Stimulated activated CD8-positive, alpha-beta memory T cell treated with anti-CD3 and anti-CD28 coated beads, Interleukin-4, amount 100 ng/mL, for 4 hours (primary cell): ENCODE measurements around the gene PGBD5.
A peak's percentile ranks its signal among the peaks of the same experiment; 100 is the strongest.
"Not testable (repeated sequence)": the region's sequence is repeated elsewhere in the genome, so short reads cannot be mapped to it uniquely, and the experiment has no call there.

Experiments
- DNase-seq, 2 donors: peaks; one replicate each; pipeline ENCODE4 v3.0.0-alpha.2; 2020; ENCODE audit warnings: low read depth in 2 of 2, low spot score in 1 of 2

Gene PGBD5, protein sequence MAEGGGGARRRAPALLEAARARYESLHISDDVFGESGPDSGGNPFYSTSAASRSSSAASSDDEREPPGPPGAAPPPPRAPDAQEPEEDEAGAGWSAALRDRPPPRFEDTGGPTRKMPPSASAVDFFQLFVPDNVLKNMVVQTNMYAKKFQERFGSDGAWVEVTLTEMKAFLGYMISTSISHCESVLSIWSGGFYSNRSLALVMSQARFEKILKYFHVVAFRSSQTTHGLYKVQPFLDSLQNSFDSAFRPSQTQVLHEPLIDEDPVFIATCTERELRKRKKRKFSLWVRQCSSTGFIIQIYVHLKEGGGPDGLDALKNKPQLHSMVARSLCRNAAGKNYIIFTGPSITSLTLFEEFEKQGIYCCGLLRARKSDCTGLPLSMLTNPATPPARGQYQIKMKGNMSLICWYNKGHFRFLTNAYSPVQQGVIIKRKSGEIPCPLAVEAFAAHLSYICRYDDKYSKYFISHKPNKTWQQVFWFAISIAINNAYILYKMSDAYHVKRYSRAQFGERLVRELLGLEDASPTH

DNA sequence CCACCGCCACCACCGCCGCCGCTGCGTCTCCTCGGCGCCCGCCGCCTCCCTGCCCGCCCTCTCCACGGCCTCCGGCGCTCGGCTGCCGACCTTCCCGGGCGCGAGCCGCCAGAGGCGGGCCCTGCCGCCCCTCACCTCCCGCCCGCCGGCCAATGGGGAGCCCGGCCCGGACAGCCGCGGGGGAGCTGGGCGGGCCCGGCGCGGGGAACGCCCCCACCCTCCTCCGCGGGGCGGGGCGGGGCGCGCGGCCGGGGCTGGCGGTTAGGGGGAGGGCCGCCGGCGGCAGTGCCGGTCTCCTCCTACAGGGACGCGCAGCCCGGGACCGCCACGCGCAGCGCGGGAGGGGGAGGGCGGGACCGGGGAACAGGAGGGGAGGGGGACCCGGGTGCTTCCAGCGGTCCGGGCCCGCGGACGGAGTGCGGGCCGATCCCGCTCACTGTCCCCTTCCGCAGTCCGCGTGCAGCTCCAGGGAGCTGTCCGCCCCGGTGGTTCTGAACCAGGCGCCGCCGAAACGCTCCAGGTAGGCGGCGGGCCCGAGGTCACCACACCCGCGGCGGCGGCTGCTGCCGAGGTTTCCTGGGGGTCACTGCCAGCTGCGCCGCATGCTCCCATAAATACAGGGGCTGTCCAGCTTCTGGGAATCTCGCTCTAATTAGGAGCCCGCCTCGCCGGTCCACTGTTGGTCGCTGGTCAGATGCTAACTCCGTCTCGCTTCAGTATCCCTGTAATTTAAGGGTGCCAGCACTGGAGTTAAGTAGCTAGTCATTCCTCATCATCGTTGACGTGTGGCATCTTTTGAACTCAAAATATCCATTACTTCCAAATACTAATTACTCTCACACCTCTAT, at the start of gene PGBD5:
TSS of gene PGBD5 (minus strand) at position 87 of the 848 bp plus-strand sequence. CDS start 404 bp downstream, outside the sequence.
- DNase-seq = peak in 1 of 2 donors; percentile 4

DNA sequence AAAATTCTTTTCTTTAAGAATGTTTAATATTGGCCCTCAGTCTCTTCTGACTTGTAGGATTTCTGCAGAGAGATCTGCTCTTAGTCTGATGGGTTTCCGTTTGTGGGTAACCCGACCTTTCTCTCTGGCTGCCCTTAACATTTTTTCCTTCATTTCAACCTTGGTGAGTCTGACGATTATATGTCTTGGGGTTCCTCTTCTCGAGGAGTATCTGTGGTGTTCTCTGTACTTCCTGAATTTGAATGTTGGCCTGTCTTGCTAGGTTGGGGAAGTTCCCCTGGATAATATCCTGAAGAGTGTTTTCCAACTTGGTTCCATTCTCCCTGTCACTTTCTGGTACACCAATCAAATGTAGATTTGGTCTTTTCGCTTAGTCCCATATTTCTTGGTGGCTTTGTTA, 48.8 kb upstream of the PGBD5 start:
- not testable (repeated sequence) for DNase-seq

DNA sequence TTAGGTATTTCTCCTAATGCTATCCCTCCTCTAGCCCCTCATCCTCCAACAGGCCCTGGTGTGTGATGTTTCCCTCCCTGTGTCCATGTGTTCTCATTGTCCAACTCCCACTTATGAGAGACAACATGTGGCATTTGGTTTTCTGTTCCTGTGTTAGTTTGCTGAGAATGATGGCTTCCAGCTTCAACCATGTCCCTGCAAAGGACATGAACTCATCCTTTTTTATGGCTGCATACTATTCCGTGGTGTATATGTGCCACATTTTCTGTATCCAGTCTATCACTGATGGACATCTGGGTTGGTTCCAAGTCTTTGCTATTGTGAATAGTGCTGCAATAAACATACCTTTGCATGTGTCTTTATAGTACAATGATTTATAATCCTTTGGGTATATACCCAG, 44.6 kb upstream of the PGBD5 start:
- not testable (repeated sequence) for DNase-seq

DNA sequence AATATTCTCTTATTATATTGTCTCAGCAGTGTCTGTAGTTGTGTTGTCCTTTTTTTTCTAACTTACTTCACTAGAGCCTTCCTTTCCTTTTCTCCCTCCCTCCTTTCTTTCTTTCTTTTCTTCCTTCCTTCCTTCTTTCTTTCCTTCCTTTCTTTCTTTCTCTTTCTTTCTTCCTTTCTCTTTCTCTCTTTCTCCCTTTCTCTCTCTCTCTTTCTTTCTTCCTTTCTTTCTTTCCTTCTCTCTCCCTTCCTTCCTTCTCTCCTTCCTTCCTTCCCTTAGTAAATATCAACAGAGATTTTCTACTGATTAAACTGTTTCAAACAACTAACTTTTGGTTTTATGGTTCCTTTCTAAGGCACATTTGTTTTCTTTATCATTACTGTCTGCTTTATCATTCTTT, 43.1 kb upstream of the PGBD5 start:
- DNase-seq = no peak

DNA sequence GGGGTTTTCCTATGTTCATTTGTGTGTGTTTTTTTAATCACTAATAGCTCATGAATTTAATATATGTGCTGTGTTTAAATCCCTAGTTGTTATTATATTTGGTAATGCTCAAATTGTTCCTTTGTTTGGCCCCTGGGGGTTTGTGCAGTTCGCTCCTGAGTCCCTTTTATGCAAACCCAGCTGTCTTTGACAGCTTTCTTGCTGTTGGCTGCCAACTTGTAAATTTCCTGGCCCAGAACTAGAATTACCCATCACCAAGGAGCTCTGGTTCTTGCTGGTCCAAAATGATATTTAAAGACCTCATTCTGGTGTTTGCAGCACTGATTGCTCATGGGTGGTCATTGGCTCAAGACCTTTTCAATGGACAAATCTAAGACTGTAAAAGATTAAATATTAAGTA, 39.6 kb upstream of the PGBD5 start:
- no peak for DNase-seq

DNA sequence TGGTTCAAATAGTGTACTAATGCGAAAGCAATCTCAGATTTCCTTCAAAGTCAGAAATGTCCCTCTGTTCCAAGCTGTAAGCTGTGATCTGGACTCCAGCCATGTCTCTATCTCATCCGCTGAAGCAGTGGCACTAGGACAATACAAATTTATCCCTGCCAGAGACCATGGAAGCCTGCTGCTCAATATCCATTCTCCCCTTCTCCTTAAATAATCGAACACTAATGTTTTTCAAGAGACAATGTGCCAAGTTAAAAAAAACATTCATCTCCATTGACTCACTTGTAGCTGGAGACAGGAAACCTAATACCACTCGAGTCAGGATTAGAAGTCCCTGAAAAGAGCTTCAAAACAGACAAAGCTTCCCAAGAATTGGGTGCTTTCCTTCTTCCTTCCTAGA, 38.5 kb upstream of the PGBD5 start:
- DNase-seq = no peak

GRCh38 chr1:230463760-230464159, 37.6 kb upstream of the PGBD5 start:
- no peak for DNase-seq

DNA sequence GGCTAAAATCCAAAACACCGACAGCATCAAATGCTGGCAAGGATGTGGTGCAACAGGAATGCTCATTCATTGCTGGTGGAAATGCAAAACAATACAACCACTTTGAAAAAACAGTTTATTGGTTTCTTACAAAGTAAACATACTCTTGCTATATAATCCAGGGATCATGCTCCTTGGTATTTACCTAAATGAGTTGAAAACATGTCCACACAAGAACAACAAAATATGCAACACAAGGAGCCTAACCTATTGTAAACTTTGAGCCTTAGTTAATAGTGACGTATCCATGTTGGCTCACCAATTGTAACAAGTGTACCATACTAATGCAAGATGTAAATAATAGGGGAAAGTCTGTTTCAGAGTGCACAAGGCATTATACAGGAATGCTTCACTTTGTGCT, 37.2 kb upstream of the PGBD5 start:
- no peak for DNase-seq

- no peak for DNase-seq
These were observed 33.3 kb upstream of the PGBD5 start for GRCh38 chr1:230459465-230459864.

- no peak for DNase-seq
These were observed 32.4 kb upstream of the PGBD5 start for GRCh38 chr1:230458509-230458908.

- no peak for DNase-seq
These were observed 30.3 kb upstream of the PGBD5 start for GRCh38 chr1:230456478-230456877.

DNA sequence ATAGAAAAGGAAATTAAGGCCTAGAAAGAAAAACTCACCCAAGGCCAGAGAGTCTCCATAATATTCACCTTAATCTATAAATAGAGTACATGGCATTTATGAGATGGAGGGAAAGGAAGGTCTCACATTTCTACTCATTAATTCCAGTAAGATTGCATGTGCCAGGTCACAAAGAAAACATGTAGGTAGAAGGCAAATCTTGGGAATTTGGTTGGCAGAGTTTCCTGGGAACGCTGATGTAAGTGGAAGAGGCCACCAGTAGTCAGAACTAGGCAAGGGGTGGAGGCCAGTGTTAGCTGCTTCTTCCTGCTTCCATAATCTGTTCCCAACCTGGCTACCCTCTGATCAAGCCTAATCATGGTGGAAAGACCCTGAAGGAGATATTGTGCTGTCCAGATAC, 29.2 kb upstream of the PGBD5 start:
- no peak for DNase-seq

DNA sequence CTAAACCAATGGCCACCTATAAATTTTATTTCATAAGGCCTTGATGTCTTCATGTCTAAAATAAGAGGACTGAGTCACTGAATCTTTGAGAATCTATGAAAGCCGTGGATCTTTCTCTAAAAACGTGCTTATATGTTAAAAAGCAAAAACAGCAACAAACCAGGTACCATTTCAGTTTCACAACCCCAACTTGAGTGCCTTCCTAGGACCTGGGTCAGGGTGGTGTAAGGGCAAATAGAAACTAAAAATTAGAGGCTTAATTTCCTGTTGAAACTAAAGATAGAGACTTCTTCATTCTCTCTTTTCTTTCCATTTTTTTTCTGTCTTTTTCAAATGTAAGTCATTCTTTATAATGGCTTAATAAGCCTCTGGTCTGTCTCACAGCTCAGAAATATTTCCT, 27.2 kb upstream of the PGBD5 start:
- DNase-seq = no peak

DNA sequence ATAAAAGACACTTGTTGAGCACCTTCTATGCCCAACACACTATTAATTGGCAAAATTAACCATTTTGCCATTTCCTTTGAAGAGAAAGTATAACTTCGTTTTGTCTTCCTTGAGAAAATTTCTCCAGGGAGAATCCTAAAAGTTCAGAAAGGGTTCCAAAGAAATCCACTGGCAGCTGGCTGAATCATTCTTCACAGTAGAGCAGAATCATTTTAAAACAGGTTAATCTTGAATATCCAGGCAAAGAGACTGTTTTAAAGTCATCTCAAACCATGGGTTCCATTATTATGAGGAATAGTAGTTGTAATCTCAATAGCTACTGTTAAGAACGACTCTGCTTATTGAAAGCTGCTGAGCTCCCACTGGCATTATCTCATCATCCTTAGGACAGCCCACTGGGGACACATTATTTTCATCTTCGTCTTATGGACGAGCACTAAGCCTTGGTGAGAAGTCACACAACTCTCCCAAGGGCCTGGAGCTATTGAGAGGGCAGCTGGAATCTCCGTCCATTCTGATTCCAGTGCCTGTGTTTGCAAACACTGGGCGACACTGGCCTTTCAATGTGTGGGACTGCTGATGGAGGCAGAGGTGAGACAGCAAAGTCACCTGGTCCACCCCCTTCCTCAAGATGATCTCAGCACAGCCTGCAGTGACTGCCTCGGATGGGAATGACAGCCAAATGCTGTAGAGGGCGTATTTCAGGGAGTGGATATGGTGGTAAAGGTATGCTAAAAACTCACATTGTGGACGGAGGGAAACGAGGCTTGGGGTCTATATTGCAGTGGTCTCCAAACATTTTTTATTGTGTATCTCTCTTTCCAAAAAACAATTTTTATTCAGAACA, 15.3 kb upstream of the PGBD5 start:
- no peak for DNase-seq

GRCh38 chr1:230435108-230435507, 9.0 kb upstream of the PGBD5 start:
- no peak for DNase-seq

- DNase-seq = no peak
These were observed 5.4 kb upstream of the PGBD5 start for GRCh38 chr1:230431527-230431926.

DNA sequence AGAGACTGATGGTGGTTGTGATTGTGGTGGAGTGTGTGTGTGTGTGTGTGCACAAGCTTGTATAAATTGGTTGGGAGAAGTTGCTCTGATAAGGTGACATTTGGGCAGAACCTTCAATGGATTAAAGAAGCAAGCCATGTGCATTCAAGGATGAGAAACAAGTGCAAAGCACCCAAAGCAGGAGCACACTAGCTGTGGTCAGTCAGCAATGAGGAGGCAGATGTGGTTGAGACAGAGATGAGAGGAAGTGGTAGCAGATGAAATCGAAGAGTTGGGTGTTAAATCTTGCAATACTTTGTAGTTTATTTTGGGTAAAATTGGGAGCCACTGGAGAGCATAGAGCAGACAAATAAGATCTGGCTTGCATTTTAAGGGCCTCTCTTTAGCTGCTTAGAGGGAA, 4.4 kb upstream of the PGBD5 start:
- DNase-seq = no peak

DNA sequence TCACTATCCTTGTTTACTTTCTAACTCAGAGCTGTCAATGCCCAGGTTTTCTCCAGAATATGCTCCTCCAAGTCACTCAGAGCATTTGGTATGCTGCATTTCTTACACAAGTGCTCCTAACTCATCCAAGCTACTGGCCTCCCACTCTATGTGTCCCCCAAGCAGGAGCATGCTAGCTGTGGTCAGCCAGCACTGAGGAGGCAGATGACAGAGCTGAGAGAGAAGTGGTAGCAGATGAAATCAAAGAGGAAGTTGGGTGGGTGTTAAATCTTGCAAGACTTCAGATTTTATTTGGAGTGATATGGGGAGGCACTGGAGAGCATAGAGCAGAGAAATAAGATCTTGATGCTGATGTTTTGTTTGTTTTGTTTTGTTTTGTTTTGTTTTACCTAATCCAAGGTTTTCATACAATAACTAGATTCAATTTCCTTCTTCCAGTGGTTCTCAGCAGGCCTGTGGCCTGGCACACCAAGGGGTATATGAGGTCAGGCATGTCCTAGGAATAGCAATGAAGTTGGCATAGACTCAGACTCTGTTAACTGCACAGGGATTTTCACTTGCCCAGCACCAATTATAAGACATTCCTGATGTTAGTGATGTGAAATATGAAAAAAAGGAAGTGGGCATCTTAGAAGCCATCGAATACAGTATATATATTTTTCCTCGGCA, 3.1 kb upstream of the PGBD5 start:
- DNase-seq = no peak

DNA sequence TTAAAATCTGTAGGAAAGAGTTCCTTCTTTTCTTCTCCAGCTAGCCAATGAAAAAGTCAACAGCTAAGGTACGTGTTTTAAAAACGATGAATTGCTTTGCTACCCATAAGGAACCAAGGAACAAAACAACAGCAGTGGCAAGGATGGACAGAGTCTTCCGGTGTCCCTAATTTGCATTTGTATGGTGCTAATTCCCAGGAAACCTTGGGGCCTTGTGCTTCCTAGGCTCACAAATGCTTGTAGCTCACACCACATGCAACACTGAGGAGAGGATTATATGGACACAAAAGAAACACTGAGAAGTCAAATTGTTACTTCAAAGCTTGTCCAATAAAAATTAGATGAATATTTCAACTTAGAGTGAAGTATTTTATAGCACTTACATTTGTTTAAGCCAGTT, 1.8 kb upstream of the PGBD5 start:
- DNase-seq = no peak

DNA sequence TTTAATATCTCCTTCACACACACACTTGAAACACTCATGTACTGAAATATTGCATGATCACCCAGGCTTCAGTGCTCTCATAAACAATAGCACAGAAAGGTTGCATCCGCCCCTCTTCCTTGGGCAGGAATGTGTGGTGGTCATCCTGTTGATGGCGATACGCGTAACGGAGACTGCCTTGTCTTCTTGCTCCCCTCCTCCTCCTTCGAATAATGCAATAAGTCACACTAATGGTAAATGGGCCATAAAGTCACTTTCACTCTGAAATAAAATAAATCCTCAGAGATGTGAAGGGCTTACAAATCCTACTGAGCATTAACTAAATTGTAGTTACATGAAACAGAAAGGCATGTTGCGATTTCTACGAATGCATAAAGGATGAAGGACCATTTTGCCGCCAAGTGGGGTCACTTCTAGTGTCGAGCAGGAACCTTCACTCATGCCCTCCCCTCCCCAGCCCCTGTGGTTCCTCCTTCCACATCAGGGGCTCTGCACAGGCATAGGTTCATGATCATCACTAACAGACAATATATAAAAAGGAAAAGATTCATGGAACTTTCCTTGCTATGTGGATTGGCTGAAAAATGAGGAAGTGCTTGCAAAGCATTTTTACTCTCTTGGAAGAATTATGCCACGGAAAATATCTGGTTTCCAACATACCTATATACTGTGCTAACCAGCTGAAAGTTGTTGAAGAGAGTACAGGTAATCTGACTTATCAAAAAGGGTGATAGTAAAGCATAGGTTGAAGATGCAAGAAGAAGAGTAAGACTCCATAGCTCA, 1.2 kb upstream of the PGBD5 start:
- no peak for DNase-seq
